Measurements from ENCODE around the gene TMC1.
A peak's percentile ranks its signal among the peaks of the same experiment; 100 is the strongest.

Gene TMC1

GRCh38 chr9:72540348-72540873 is 19.0 kb downstream of the TMC1 start:
- peak overlapping the region; percentile 80 for H3K27ac ChIP-seq

GRCh38 chr9:72542537-72542833 is 21.1 kb downstream of the TMC1 start:
- H3K27ac ChIP-seq: peak overlapping the region; percentile 80; the same call in 1 of the 2 replicates

More at GRCh38 chr9:72540348-72540873, 19.0 kb downstream of the TMC1 start:
- no peak for TF ChIP-seq CTCF (conservative IDR thresholded peaks at IDR 0.05)

GRCh38 chr9:72542917-72543316 is 21.5 kb downstream of the TMC1 start:
- TF ChIP-seq CTCF (conservative IDR thresholded peaks at IDR 0.05): no peak
- H3K27ac ChIP-seq: peak overlapping the region; percentile 80; the same call in 1 of the 2 replicates

- no peak for TF ChIP-seq CTCF (conservative IDR thresholded peaks at IDR 0.05)
- H3K27ac ChIP-seq: peak overlapping the region; percentile 48
Observed at GRCh38 chr9:72551306-72551705, 29.9 kb downstream of the TMC1 start.

- peak overlapping the region; percentile 48; the same call in 1 of the 2 replicates for H3K27ac ChIP-seq
- no peak for TF ChIP-seq CTCF (conservative IDR thresholded peaks at IDR 0.05)
Observed at GRCh38 chr9:72552356-72552755, 30.9 kb downstream of the TMC1 start.

GRCh38 chr9:72554221-72554641 is 32.8 kb downstream of the TMC1 start:
- peak overlapping the region; percentile 60 for H3K27ac ChIP-seq

GRCh38 chr9:72557549-72557948 is 36.1 kb downstream of the TMC1 start:
- no peak overlapping the region for H3K27ac ChIP-seq
- no peak for TF ChIP-seq CTCF (conservative IDR thresholded peaks at IDR 0.05)

More at GRCh38 chr9:72554221-72554641, 32.8 kb downstream of the TMC1 start:
- no peak for TF ChIP-seq CTCF (conservative IDR thresholded peaks at IDR 0.05)

- no peak for TF ChIP-seq CTCF (conservative IDR thresholded peaks at IDR 0.05)
- H3K27ac ChIP-seq: no peak overlapping the region
Observed at GRCh38 chr9:72560086-72560485, 38.7 kb downstream of the TMC1 start.

All from VCaP (cell line).